MM.1S (cell line): ENCODE measurements around the gene KDM6A.

Experiments used
- DNase-seq: peaks from one replicate; pipeline ENCODE4 v3.0.0-alpha.2; 2015
- H2AFZ ChIP-seq: fragments of 300-600 bp; sonication (generic); 2 replicates; pipeline ENCODE4 v1.6.0; 2016; ENCODE audit warnings: antibody characterized with exemption, low read length
- H3F3A ChIP-seq: fragments of 300-600 bp; sonication (generic); 2 replicates; pipeline ENCODE4 v1.6.1; 2016; ENCODE audit warnings: mild to moderate bottlenecking, antibody characterized with exemption, low read length, moderate library complexity, mixed read lengths; ENCODE audit not compliant: insufficient read depth
- H3K27ac ChIP-seq: fragments of 300-600 bp; sonication (generic); 2 replicates; pipeline ENCODE4 v1.5.1; 2016; ENCODE audit warnings: mild to moderate bottlenecking, low read length
- H3K27me3 ChIP-seq: fragments of 300-600 bp; sonication (generic); replicated peaks from 2 replicates; pipeline ENCODE4 v1.6.0; 2016; ENCODE audit warnings: low read length; ENCODE audit not compliant: insufficient read depth
- H3K36me3 ChIP-seq: fragments of 300-600 bp; sonication (generic); replicated peaks from 2 replicates; pipeline ENCODE4 v1.6.1; 2016; ENCODE audit warnings: mild to moderate bottlenecking, low read length, mixed read lengths; ENCODE audit not compliant: insufficient read depth
- H3K4me1 ChIP-seq: fragments of 300-600 bp; sonication (generic); 2 replicates; pipeline ENCODE4 v1.6.1; 2016; ENCODE audit warnings: low read length, mixed read lengths
- H3K4me2 ChIP-seq: fragments of 300-600 bp; sonication (generic); 2 replicates; pipeline ENCODE4 v1.6.0; 2016; ENCODE audit warnings: low read depth, low read length
- H3K4me3 ChIP-seq: fragments of 300-600 bp; sonication (generic); 2 replicates; pipeline ENCODE4 v1.5.1; 2016; ENCODE audit warnings: low read length, mixed read lengths
- H3K79me2 ChIP-seq: fragments of 300-600 bp; sonication (generic); 2 replicates; pipeline ENCODE4 v1.6.1; 2016; ENCODE audit warnings: mixed run types, low read length, mixed read lengths
- H3K9ac ChIP-seq: fragments of 300-600 bp; sonication (generic); 2 replicates; pipeline ENCODE4 v1.6.1; 2016; ENCODE audit warnings: low read length, mixed read lengths
- H3K9me2 ChIP-seq: fragments of 300-600 bp; sonication (generic); replicated peaks from 2 replicates; pipeline ENCODE4 v1.6.1; 2016; ENCODE audit warnings: mild to moderate bottlenecking, low read length, mixed read lengths; ENCODE audit not compliant: insufficient read depth
- H3K9me3 ChIP-seq: fragments of 300-600 bp; sonication (generic); replicated peaks from 2 replicates; pipeline ENCODE4 v1.6.1; 2016; ENCODE audit warnings: mild to moderate bottlenecking, low read length, mixed read lengths; ENCODE audit not compliant: insufficient read depth
- H4K20me1 ChIP-seq: fragments of 300-600 bp; sonication (generic); 2 replicates; pipeline ENCODE4 v1.6.1; 2016; ENCODE audit warnings: mild to moderate bottlenecking, low read length, moderate library complexity, mixed read lengths; ENCODE audit not compliant: insufficient read depth
- CTCF ChIP-seq: fragments of 300-600 bp; sonication (generic); IDR thresholded peaks from 2 replicates; pipeline ENCODE4 v1.5.1; 2016; ENCODE audit warnings: antibody characterized with exemption, low read length, mixed read lengths
- EZH2 ChIP-seq: fragments of 300-600 bp; sonication (generic); optimal IDR thresholded peaks from 2 replicates; pipeline ENCODE3; 2017; ENCODE audit warnings: low read depth, mild to moderate bottlenecking, antibody characterized with exemption, low read length, mixed read lengths
- EZH2phosphoT487 ChIP-seq: fragments of 300-600 bp; sonication (generic); IDR thresholded peaks from 2 replicates; pipeline ENCODE4 v1.6.1; 2018; ENCODE audit warnings: antibody characterized with exemption, low read length

Gene KDM6A

GRCh38 chrX:44961817-44962607 lies 89.0 kb downstream of the KDM6A start:
- Histone ChIP-seq H3K4me2 (no peak overlapping the region), H3F3A (no peaks in the 10 kb centered on the region; the same call in 1 of the 2 replicates), H3K36me3 (no peaks in the 10 kb centered on the region), H3K4me3 (no peak overlapping the region), H4K20me1 (0 out of 2 replicates have a peak, but pooled peaks cover 3% of the 10 kb centered on the region), H3K9me3 (no peaks in the 10 kb centered on the region), H3K79me2 (peaks cover 86% of the 10 kb centered on the region), H3K27ac (no peak overlapping the region), H3K9me2 (no peaks in the 10 kb centered on the region), H3K4me1 (no peaks in the 10 kb centered on the region), H3K27me3 (no peaks in the 10 kb centered on the region), H3K9ac (no peak overlapping the region), H2AFZ (no peak overlapping the region)
- DNase-seq, result no peak
- TF ChIP-seq CTCF (no peak), EZH2 (no peak), EZH2phosphoT487 (no peak)

GRCh38 chrX:44962944-44963343 lies 90.0 kb downstream of the KDM6A start:
- 0 out of 2 replicates have a peak, but pooled peaks cover 3% of the 10 kb centered on the region for H4K20me1 ChIP-seq
- TF ChIP-seq CTCF (no peak), EZH2phosphoT487 (no peak)
- H3K27ac ChIP-seq, result no peak overlapping the region
- H3K4me3 ChIP-seq, result no peak overlapping the region
- H3K9ac ChIP-seq, result no peak overlapping the region
- no peaks in the 10 kb centered on the region for H3K27me3 ChIP-seq
- H3K79me2 ChIP-seq, result peaks cover 86% of the 10 kb centered on the region
- H3K4me1 ChIP-seq, result no peaks in the 10 kb centered on the region
- H3K4me2 ChIP-seq, result no peak overlapping the region
- H3K36me3 ChIP-seq, result no peaks in the 10 kb centered on the region
- H3K9me3 ChIP-seq, result no peaks in the 10 kb centered on the region
- no peaks in the 10 kb centered on the region; the same call in 1 of the 2 replicates for H3F3A ChIP-seq
- H2AFZ ChIP-seq, result no peak overlapping the region
- DNase-seq, result no peak
- no peaks in the 10 kb centered on the region for H3K9me2 ChIP-seq

- Histone ChIP-seq H3K9me3 (no peaks in the 10 kb centered on the region), H4K20me1 (no peaks in the 10 kb centered on the region), H3K4me2 (no peak overlapping the region), H3K27ac (no peak overlapping the region), H3K9ac (no peak overlapping the region), H3K9me2 (no peaks in the 10 kb centered on the region), H3K4me3 (no peak overlapping the region), H3F3A (no peaks in the 10 kb centered on the region), H3K4me1 (no peaks in the 10 kb centered on the region), H3K79me2 (peaks cover 82% of the 10 kb centered on the region), H2AFZ (no peak overlapping the region), H3K27me3 (no peaks in the 10 kb centered on the region), H3K36me3 (no peaks in the 10 kb centered on the region)
- no peak for DNase-seq
- no peak for TF ChIP-seq EZH2phosphoT487
- TF ChIP-seq EZH2, result no peak
- no peak for TF ChIP-seq CTCF
These were observed 94.2 kb downstream of the KDM6A start for GRCh38 chrX:44967221-44967620.
